Measurements from ENCODE around the gene GIT1. TPM values are rescaled to one million over a fixed set of nuclear protein-coding genes. Genes with fewer than 3 reads are reported as not detected.

GIT1 gene
- total and polyA plus RNA-seq, 2 of the 13 experiments (the other 11 are each of a cell fraction or from before 2014, with no cell fraction given): 14.2 to 30.8 TPM

- TF ChIP-seq ZNF510 (CRISPR knock-in tag; IDR thresholded peaks at IDR 0.05; ENCODE audit: low read depth) (no peak), ZNF136 (CRISPR knock-in tag; IDR thresholded peaks at IDR 0.05; ENCODE audit: low read depth) (no peak), MLLT10 (CRISPR knock-in tag; IDR thresholded peaks at IDR 0.05) (no peak), YY1 (IDR thresholded peaks at IDR 0.05; ENCODE audit: insufficient read depth, insufficient replicate concordance, low read depth, low read length) (peak; percentile 0), MAF1 (CRISPR knock-in tag; IDR thresholded peaks at IDR 0.05; ENCODE audit: borderline replicate concordance) (no peak), ZNF879 (CRISPR knock-in tag; IDR thresholded peaks at IDR 0.05) (no peak; the same call in 1 of the 2 replicates), TBP (CRISPR knock-in tag; IDR thresholded peaks at IDR 0.05) (no peak), CHD4 (IDR thresholded peaks at IDR 0.05; ENCODE audit: borderline replicate concordance, low read length) (no peak), ZNF773 (CRISPR knock-in tag; IDR thresholded peaks at IDR 0.05; ENCODE audit: borderline replicate concordance) (no peak), RELA (CRISPR knock-in tag; IDR thresholded peaks at IDR 0.05) (no peak), GFI1 (CRISPR knock-in tag; IDR thresholded peaks at IDR 0.05; ENCODE audit: borderline replicate concordance) (peak; percentile 76; the same call in 1 of the 2 replicates), GATA4 (IDR thresholded peaks at IDR 0.05; ENCODE audit: borderline replicate concordance, low read depth) (no peak), SNAPC5 (CRISPR knock-in tag; IDR thresholded peaks at IDR 0.05; ENCODE audit: borderline replicate concordance) (no peak), DR1 (CRISPR knock-in tag; IDR thresholded peaks at IDR 0.05) (no peak), FOXJ3 (CRISPR knock-in tag; IDR thresholded peaks at IDR 0.05; ENCODE audit: borderline replicate concordance) (no peak), KLF9 (CRISPR knock-in tag; IDR thresholded peaks at IDR 0.05; ENCODE audit: low read depth) (no peak)
- TF ChIP-seq, protein P1, sequence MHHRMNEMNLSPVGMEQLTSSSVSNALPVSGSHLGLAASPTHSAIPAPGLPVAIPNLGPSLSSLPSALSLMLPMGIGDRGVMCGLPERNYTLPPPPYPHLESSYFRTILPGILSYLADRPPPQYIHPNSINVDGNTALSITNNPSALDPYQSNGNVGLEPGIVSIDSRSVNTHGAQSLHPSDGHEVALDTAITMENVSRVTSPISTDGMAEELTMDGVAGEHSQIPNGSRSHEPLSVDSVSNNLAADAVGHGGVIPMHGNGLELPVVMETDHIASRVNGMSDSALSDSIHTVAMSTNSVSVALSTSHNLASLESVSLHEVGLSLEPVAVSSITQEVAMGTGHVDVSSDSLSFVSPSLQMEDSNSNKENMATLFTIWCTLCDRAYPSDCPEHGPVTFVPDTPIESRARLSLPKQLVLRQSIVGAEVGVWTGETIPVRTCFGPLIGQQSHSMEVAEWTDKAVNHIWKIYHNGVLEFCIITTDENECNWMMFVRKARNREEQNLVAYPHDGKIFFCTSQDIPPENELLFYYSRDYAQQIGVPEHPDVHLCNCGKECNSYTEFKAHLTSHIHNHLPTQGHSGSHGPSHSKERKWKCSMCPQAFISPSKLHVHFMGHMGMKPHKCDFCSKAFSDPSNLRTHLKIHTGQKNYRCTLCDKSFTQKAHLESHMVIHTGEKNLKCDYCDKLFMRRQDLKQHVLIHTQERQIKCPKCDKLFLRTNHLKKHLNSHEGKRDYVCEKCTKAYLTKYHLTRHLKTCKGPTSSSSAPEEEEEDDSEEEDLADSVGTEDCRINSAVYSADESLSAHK (CRISPR knock-in tag; IDR thresholded peaks at IDR 0.05; ENCODE audit: borderline replicate concordance): no peak
- TF ChIP-seq, protein P2, sequence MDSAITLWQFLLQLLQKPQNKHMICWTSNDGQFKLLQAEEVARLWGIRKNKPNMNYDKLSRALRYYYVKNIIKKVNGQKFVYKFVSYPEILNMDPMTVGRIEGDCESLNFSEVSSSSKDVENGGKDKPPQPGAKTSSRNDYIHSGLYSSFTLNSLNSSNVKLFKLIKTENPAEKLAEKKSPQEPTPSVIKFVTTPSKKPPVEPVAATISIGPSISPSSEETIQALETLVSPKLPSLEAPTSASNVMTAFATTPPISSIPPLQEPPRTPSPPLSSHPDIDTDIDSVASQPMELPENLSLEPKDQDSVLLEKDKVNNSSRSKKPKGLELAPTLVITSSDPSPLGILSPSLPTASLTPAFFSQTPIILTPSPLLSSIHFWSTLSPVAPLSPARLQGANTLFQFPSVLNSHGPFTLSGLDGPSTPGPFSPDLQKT (CRISPR knock-in tag; IDR thresholded peaks at IDR 0.05; ENCODE audit: borderline replicate concordance): no peak
- TF ChIP-seq, protein P3, sequence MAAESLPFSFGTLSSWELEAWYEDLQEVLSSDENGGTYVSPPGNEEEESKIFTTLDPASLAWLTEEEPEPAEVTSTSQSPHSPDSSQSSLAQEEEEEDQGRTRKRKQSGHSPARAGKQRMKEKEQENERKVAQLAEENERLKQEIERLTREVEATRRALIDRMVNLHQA (CRISPR knock-in tag; IDR thresholded peaks at IDR 0.05): no peak
- TF ChIP-seq, protein P4, sequence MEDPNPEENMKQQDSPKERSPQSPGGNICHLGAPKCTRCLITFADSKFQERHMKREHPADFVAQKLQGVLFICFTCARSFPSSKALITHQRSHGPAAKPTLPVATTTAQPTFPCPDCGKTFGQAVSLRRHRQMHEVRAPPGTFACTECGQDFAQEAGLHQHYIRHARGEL (CRISPR knock-in tag; IDR thresholded peaks at IDR 0.05): no peak
- TF ChIP-seq, protein P5, sequence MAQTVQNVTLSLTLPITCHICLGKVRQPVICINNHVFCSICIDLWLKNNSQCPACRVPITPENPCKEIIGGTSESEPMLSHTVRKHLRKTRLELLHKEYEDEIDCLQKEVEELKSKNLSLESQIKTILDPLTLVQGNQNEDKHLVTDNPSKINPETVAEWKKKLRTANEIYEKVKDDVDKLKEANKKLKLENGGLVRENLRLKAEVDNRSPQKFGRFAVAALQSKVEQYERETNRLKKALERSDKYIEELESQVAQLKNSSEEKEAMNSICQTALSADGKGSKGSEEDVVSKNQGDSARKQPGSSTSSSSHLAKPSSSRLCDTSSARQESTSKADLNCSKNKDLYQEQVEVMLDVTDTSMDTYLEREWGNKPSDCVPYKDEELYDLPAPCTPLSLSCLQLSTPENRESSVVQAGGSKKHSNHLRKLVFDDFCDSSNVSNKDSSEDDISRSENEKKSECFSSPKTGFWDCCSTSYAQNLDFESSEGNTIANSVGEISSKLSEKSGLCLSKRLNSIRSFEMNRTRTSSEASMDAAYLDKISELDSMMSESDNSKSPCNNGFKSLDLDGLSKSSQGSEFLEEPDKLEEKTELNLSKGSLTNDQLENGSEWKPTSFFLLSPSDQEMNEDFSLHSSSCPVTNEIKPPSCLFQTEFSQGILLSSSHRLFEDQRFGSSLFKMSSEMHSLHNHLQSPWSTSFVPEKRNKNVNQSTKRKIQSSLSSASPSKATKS (CRISPR knock-in tag; IDR thresholded peaks at IDR 0.05): no peak
- TF ChIP-seq, protein P6, sequence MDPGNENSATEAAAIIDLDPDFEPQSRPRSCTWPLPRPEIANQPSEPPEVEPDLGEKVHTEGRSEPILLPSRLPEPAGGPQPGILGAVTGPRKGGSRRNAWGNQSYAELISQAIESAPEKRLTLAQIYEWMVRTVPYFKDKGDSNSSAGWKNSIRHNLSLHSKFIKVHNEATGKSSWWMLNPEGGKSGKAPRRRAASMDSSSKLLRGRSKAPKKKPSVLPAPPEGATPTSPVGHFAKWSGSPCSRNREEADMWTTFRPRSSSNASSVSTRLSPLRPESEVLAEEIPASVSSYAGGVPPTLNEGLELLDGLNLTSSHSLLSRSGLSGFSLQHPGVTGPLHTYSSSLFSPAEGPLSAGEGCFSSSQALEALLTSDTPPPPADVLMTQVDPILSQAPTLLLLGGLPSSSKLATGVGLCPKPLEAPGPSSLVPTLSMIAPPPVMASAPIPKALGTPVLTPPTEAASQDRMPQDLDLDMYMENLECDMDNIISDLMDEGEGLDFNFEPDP (CRISPR knock-in tag; conservative IDR thresholded peaks at IDR 0.05): no peak; the same call in 1 of the 2 replicates
Observed at GRCh38 chr17:29590411-29591145, 1.1 kb upstream of the GIT1 start (continued).
